A673 (cell line): Measurements from ENCODE around the gene ATF5.

Experiments used
- EZH2 ChIP-seq: fragments of 200-600 bp; sonication (generic); IDR thresholded peaks from 2 replicates; pipeline ENCODE4 v1.6.1; 2017; ENCODE audit warnings: borderline replicate concordance, low read depth, mild to moderate bottlenecking, mixed read lengths, antibody characterized with exemption, low read length; ENCODE audit not compliant: poor library complexity, severe bottlenecking
- TF ChIP-seq, protein P1 (sequence below): fragments of 300-800, 200-600 bp; sonication (generic); conservative IDR thresholded peaks from 2 replicates; pipeline ENCODE4 v1.5.1; 2017; ENCODE audit warnings: low read depth, mild to moderate bottlenecking, antibody characterized with exemption, low read length, moderate library complexity, mixed read lengths

- TF ChIP-seq, protein P1, sequence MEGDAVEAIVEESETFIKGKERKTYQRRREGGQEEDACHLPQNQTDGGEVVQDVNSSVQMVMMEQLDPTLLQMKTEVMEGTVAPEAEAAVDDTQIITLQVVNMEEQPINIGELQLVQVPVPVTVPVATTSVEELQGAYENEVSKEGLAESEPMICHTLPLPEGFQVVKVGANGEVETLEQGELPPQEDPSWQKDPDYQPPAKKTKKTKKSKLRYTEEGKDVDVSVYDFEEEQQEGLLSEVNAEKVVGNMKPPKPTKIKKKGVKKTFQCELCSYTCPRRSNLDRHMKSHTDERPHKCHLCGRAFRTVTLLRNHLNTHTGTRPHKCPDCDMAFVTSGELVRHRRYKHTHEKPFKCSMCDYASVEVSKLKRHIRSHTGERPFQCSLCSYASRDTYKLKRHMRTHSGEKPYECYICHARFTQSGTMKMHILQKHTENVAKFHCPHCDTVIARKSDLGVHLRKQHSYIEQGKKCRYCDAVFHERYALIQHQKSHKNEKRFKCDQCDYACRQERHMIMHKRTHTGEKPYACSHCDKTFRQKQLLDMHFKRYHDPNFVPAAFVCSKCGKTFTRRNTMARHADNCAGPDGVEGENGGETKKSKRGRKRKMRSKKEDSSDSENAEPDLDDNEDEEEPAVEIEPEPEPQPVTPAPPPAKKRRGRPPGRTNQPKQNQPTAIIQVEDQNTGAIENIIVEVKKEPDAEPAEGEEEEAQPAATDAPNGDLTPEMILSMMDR: no peak
- TF ChIP-seq EZH2: no peak
Observed at GRCh38 chr19:49894879-49895565, 34.0 kb upstream of the ATF5 start.
